Measurements from ENCODE around the gene COL11A2. TPM values are rescaled to one million over a fixed set of nuclear protein-coding genes. Genes with fewer than 3 reads are reported as not detected.

Gene COL11A2
- polyA plus RNA-seq, 3 donors, result 0.57 TPM; not detected in 2

DNA sequence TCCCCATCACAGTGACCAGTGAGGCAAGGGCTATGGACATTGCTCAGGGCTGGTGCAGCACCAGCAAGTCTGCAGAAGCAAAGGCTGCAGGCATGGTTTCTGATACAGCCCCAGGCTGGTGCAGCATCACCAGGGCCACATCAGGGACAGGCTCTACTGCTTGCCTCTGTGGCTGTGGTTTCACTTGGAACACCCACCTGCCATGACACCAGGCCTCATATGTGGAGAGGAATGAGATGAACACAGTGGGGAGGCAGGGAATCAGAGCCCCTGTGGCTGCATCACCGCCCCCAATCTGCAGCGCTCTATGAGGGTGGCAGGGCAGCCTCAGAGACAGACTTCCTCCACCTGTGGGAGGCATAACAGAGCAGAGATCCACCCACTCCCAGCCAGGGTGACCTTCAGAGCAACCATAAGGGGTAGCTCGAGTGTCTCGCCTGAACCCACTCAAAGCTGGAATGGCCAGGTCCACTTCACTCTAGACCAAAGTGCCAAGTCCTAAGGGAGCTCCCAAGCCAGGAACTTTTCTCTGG is 23.9 kb upstream of the COL11A2 start:
- Histone ChIP-seq H3K27me3 (ENCODE audit: control insufficient read depth in 2 of 2, insufficient read depth in 2 of 2, low read length in 2 of 2) (peaks cover 10 to 28% of the 10 kb centered on the region in 2 donors), H3K9me3 (replicated peaks in 1 of 2; ENCODE audit: control insufficient read depth in 1 of 2, insufficient read depth in 1 of 2, low read length in 2 of 2) (no peaks in the 10 kb centered on the region), H3K4me1 (ENCODE audit: control insufficient read depth in 1 of 2, insufficient read depth in 2 of 2, low read length in 2 of 2) (peaks cover 14 to 16% of the 10 kb centered on the region in 2 donors), H3K9ac (ENCODE audit: insufficient read depth, low read length, poor library complexity, severe bottlenecking) (no peak overlapping the region), H3K79me2 (ENCODE audit: insufficient read depth, low read length) (no peaks in the 10 kb centered on the region), H3K4me2 (replicated peaks; ENCODE audit: extremely low read depth, low read length, poor library complexity, severe bottlenecking) (no peak overlapping the region), H2AFZ (ENCODE audit: insufficient read depth, low read depth, low read length, poor library complexity, severe bottlenecking) (no peak overlapping the region), H3K4me3 (replicated peaks in 1 of 3; ENCODE audit: low read depth in 2 of 3, low read length in 3 of 3) (no peak overlapping the region), H3K27ac (ENCODE audit: low read depth in 1 of 2, low read length in 2 of 2) (no peak overlapping the region), H3K36me3 (replicated peaks in 1 of 2; ENCODE audit: control insufficient read depth in 1 of 2, insufficient read depth in 2 of 2, low read length in 2 of 2) (peaks cover 0 to 12% of the 10 kb centered on the region in 2 donors), H4K20me1 (ENCODE audit: insufficient read depth, low read length) (no peaks in the 10 kb centered on the region)
- Mint-ChIP-seq H3K27me3 (ENCODE audit: low read depth in 3 of 3) (peaks cover 30 to 37% (median 36%) of the 10 kb centered on the region in 3 donors), H3K4me3 (no peak overlapping the region), H3K4me1 (peaks cover 19% of the 10 kb centered on the region), H3K9me3 (peaks cover 0 to 7% (median 0%) of the 10 kb centered on the region in 7 donors), H3K36me3 (peaks cover 8 to 19% of the 10 kb centered on the region in 2 donors), H3K27ac (no peak overlapping the region)
- TF ChIP-seq, protein P1, sequence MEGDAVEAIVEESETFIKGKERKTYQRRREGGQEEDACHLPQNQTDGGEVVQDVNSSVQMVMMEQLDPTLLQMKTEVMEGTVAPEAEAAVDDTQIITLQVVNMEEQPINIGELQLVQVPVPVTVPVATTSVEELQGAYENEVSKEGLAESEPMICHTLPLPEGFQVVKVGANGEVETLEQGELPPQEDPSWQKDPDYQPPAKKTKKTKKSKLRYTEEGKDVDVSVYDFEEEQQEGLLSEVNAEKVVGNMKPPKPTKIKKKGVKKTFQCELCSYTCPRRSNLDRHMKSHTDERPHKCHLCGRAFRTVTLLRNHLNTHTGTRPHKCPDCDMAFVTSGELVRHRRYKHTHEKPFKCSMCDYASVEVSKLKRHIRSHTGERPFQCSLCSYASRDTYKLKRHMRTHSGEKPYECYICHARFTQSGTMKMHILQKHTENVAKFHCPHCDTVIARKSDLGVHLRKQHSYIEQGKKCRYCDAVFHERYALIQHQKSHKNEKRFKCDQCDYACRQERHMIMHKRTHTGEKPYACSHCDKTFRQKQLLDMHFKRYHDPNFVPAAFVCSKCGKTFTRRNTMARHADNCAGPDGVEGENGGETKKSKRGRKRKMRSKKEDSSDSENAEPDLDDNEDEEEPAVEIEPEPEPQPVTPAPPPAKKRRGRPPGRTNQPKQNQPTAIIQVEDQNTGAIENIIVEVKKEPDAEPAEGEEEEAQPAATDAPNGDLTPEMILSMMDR (IDR thresholded peaks at IDR 0.05), result no peak
- intact Hi-C loops (cut with micrococcal nuclease), result no loop called here
- DNase-seq, result no peak
- 90% methylated on average over 3 of the region's 4 CpGs for WGBS (ENCODE audit: insufficient coverage)

DNA sequence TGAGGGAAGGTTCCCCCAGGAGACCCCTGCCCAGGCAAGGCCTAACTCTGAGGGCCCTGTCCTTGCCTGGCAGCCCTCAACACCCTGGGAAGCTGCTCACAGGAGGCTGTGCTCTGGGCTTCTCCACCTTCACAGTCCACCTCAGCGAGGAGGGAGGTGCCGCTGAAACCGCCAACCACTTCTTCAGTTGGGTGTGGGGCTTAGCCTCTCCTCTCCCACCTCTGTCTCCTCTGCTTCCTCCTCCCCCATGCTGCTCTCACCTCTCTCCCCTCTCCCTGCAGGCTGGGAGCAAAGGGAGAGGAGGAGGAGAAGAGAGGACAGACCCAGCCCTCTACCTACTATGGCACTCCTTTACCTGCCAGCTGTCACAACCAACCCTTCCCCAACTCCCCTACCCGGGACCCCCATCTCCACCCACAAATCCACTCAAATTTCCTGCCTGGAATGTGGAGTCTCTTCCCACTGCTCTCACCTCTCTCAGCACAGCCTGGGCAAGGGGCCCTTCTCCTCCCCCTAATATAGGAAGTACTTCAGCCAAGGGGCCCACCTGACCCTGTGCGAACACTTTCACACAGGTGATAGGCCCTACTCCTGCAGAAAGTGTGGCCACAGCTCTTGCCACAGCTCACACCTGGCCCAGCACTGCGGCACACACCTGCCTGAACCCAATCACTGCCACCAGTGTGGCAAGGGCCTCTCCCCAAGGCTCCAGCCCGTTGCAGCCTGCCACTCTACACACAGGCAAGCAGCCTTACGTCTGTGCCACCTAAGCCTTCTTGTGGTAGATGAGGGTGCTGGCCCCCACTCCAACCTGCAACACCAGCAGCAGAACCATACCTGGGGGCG is 23.2 kb upstream of the COL11A2 start:
- Mint-ChIP-seq H3K9me3 (peaks cover 0 to 7% (median 0%) of the 10 kb centered on the region in 7 donors), H3K27ac (no peak overlapping the region), H3K36me3 (peaks cover 10 to 21% of the 10 kb centered on the region in 2 donors), H3K27me3 (ENCODE audit: low read depth in 3 of 3) (peaks cover 28 to 36% (median 33%) of the 10 kb centered on the region in 3 donors), H3K4me1 (peaks cover 19% of the 10 kb centered on the region), H3K4me3 (no peak overlapping the region)
- intact Hi-C loops (cut with micrococcal nuclease), result no loop called here
- Histone ChIP-seq H3K27me3 (ENCODE audit: control insufficient read depth in 2 of 2, insufficient read depth in 2 of 2, low read length in 2 of 2) (peaks cover 10 to 28% of the 10 kb centered on the region in 2 donors), H2AFZ (ENCODE audit: insufficient read depth, low read depth, low read length, poor library complexity, severe bottlenecking) (no peak overlapping the region), H3K9me3 (replicated peaks in 1 of 2; ENCODE audit: control insufficient read depth in 1 of 2, insufficient read depth in 1 of 2, low read length in 2 of 2) (no peaks in the 10 kb centered on the region), H3K4me1 (ENCODE audit: control insufficient read depth in 1 of 2, insufficient read depth in 2 of 2, low read length in 2 of 2) (peaks cover 14 to 16% of the 10 kb centered on the region in 2 donors), H3K4me2 (replicated peaks; ENCODE audit: extremely low read depth, low read length, poor library complexity, severe bottlenecking) (no peak overlapping the region), H4K20me1 (ENCODE audit: insufficient read depth, low read length) (no peaks in the 10 kb centered on the region), H3K36me3 (replicated peaks in 1 of 2; ENCODE audit: control insufficient read depth in 1 of 2, insufficient read depth in 2 of 2, low read length in 2 of 2) (peaks cover 2 to 17% of the 10 kb centered on the region in 2 donors), H3K79me2 (ENCODE audit: insufficient read depth, low read length) (no peaks in the 10 kb centered on the region), H3K9ac (ENCODE audit: insufficient read depth, low read length, poor library complexity, severe bottlenecking) (no peak overlapping the region), H3K27ac (ENCODE audit: low read depth in 1 of 2, low read length in 2 of 2) (no peak overlapping the region), H3K4me3 (replicated peaks in 1 of 3; ENCODE audit: low read depth in 2 of 3, low read length in 3 of 3) (no peak overlapping the region)
- TF ChIP-seq, protein P1 (IDR thresholded peaks at IDR 0.05), result no peak
- WGBS (ENCODE audit: insufficient coverage), result 95% methylated on average over 4 of the region's 9 CpGs
- DNase-seq, result no peak
